VCaP (cell line): ENCODE results near the gene SLAMF8.

Source experiments
- H3K27ac ChIP-seq: fragments of 450-650 bp; 2 replicates; pipeline ENCODE4 v1.5.1; 2017
- TF ChIP-seq, protein P1 (sequence below): fragments of 450-650 bp; conservative IDR thresholded peaks from 2 replicates; pipeline ENCODE4 v1.5.1; 2017; ENCODE audit warnings: mild to moderate bottlenecking, moderate library complexity

SLAMF8 gene

DNA sequence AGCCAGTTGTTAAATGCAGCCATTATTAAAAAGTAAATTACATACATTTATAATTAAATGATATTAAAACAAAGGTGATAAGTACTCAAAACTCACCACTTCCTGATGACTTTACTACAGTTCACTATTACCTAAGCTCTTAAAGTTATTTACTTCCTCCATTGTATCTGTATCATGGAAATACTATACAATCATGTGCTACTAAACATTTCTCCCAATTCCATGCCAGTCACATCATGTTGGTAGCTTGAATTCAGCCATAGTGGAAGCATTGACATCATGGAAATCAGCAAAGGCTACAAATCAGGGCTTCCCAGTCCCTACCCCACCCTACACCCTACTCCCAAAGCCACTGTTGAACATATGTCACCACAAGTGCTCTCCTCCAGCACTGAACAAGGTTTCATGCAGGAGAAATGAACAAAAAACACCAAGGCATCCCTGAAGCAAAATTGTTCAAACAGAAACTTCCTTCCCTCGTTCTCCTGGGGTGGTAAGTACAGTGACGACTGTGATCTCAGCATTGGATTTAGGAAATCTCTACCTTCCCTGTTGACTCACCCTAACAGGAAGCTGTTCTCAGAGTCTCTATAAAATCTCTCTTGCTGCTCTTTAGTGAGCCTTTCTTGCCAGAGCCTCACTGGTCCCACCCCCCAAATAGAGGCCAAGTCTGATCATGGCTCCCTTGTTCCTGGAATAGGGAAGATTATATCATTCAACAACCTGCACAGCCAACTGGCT lies 23.1 kb downstream of the SLAMF8 start:
- TF ChIP-seq, protein P1, sequence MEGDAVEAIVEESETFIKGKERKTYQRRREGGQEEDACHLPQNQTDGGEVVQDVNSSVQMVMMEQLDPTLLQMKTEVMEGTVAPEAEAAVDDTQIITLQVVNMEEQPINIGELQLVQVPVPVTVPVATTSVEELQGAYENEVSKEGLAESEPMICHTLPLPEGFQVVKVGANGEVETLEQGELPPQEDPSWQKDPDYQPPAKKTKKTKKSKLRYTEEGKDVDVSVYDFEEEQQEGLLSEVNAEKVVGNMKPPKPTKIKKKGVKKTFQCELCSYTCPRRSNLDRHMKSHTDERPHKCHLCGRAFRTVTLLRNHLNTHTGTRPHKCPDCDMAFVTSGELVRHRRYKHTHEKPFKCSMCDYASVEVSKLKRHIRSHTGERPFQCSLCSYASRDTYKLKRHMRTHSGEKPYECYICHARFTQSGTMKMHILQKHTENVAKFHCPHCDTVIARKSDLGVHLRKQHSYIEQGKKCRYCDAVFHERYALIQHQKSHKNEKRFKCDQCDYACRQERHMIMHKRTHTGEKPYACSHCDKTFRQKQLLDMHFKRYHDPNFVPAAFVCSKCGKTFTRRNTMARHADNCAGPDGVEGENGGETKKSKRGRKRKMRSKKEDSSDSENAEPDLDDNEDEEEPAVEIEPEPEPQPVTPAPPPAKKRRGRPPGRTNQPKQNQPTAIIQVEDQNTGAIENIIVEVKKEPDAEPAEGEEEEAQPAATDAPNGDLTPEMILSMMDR, result no peak
- no peak overlapping the region for H3K27ac ChIP-seq

DNA sequence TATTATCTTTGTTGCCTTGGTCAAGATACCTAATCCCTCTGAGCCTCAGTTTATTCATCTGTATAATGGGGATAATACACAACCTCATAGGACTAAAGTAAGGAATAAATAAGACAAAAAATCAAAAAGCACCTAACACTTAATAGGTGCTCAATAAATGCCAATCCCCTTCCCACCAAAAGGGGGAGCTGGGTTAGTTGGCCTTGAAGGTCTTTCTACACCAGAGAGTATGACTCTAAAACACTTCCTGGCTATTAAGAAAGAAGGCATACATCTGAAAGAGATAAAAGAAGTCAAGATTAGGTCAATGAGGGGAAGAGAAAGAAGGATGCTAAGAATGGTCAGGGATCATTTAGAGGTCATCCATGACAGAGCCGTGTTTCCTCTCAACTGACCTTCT lies 24.7 kb downstream of the SLAMF8 start:
- H3K27ac ChIP-seq, result no peak overlapping the region

DNA sequence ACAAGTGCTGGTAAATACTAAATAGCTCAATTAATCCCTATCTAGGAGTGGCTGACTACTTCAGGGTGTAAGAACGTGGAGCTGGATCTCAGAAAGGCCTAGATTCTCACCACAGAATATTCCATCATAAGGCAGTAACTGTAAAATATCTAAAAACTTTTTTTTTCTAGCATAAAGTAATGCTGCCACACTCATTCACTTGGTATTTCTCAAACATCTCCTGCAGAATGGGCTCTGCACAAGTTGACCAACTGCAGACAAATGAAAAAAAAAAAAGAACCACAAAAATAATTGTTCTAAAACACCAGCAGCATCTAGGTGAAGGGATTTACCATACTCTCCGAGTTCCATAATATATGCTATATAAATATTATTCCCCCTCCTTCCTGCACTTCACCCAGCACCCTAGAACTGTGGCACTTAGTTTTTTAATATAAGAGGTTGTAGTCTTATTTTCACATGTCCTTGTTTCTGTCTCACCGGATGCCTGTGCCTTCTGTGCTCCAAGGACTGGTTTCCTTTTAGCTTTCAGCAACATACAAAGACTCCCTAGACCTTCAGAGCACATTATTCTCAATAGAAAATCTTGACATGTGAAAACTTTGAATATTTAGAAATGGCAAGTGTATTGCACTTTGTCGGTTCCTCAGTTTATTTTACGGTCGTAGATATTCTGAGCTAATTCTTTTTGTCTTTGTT lies 26.9 kb downstream of the SLAMF8 start:
- TF ChIP-seq, protein P1, result no peak

More for the DNA sequence above, 24.7 kb downstream of the SLAMF8 start:
- TF ChIP-seq, protein P1, result no peak

DNA sequence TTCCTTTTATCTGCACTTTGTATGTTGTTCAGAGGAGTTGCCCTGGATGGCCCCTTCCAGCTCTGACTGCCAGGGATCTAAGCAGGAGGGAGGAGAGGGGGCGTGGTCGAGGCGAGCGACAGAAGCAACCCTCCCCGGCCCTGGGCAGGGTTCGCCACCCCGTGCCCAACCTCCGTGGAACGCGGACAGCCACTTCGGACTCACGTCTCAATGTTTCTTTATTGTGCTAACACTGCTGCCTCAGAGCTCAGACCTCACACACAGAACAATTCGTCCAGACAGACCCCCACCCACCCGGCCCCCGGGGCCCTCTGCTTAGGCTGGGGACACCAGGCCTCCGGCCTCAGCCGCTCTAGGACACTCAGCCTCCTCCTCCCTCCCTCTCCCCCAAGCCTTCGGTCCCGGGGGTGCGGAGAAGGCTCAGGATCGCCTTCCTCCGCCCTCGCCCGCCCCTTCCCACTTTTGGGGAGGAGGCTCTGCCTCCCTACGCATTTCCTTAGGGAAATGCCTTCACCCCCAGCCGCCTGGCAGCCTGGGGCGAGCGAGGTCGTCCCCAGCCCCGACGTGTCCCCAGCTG lies 27.5 kb downstream of the SLAMF8 start:
- peak overlapping the region; percentile 76 for H3K27ac ChIP-seq
- TF ChIP-seq, protein P1, result 0 out of 2 replicates have a peak, but pooled peaks have one; percentile 9

More for the DNA sequence above, 26.9 kb downstream of the SLAMF8 start:
- H3K27ac ChIP-seq, result peak overlapping the region; percentile 76

DNA sequence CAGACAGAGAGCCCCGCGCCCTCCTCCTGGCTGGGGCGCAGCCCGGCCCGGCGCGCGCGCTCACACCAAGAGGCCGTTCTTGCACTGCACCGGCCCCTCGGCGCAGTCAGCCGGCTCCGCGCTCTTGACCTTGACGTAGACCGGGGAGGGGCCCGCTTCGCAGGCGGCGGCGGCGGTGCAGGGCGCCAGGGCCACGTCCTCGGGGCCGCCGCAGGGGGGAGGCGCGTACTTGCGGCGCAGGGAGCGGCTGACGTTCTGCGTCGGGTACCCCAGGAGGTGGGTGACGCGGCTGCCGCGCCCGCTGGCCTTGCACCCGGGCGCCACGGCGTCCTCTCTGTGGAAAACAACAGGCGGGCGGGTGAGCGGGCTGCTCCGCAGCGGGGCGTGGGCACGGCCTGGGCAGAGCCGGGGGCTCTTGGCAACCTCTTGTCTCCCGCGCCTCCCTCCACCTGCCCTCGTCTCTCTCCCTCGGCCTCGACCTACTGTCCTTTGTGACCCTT lies 28.1 kb downstream of the SLAMF8 start:
- TF ChIP-seq, protein P1, result no peak
- H3K27ac ChIP-seq, result peak overlapping the region; percentile 76

DNA sequence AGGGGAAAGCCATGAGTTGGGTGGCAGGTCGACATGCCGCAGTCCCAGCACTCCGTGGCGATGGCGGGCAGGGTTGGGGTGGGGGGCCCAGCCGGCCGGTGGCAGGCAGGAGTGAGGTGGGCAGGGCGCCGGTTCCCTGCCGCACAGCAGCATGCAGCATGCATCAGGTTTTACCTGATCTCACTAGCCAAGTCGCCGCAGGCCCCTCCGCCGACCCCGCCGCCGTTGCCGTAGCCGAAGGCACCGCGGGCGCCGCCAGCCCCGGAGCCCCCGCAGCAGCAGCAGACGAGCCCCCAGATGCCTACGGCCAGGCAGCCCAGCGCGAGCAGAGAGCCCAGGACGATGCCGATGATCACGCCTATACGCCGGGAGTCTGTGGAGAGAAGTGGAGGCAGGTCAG lies 29.0 kb downstream of the SLAMF8 start:
- TF ChIP-seq, protein P1, result no peak
- no peak overlapping the region for H3K27ac ChIP-seq

DNA sequence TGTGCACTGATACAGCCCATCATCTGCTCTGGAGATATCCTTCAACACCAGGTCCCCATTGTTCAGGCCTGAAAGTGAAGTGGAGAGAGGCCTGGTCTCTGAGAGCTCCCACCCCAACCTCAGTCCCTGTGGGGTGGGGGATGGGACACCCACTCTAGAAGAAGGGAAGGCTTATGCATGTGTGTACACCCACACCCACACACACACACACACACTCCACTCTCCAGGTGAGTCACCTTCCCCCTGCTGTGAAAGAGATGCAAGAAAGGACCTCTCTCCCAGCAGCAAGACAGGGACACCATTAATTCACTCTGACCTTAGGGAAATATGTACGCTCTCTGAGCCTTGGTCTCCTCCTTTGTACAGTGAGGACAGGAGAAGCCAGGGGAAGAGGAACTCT lies 29.9 kb downstream of the SLAMF8 start:
- no peak overlapping the region for H3K27ac ChIP-seq
- TF ChIP-seq, protein P1, result no peak
